ENCODE measurements around the gene ERC2.
"Not testable (repeated sequence)": the region's sequence is repeated elsewhere in the genome, so short reads cannot be mapped to it uniquely, and the experiment has no call there.

The ERC2 gene

GRCh38 chr3:56304069-56304468, 164.2 kb downstream of the ERC2 start:
- no peak for DNase-seq

GRCh38 chr3:56303487-56303886, 164.8 kb downstream of the ERC2 start:
- peak; percentile 61 for DNase-seq

GRCh38 chr3:56302417-56302816, 165.8 kb downstream of the ERC2 start:
- DNase-seq = no peak

- DNase-seq = no peak
Observed at GRCh38 chr3:56297281-56297840, 170.9 kb downstream of the ERC2 start.

GRCh38 chr3:56296361-56296760, 171.9 kb downstream of the ERC2 start:
- DNase-seq = no peak

GRCh38 chr3:56295161-56295560, 173.1 kb downstream of the ERC2 start:
- DNase-seq = no peak

- no peak for DNase-seq
Observed at GRCh38 chr3:56294286-56294685, 174.0 kb downstream of the ERC2 start.

- DNase-seq = peak; percentile 70
Observed at GRCh38 chr3:56291953-56292352, 176.3 kb downstream of the ERC2 start.

GRCh38 chr3:56291244-56291680, 177.0 kb downstream of the ERC2 start:
- peak; percentile 79 for DNase-seq

- no peak for DNase-seq
Observed at GRCh38 chr3:56290374-56290773, 177.9 kb downstream of the ERC2 start.

GRCh38 chr3:56288258-56288657, 180.0 kb downstream of the ERC2 start:
- no peak for DNase-seq

GRCh38 chr3:56282341-56282740, 185.9 kb downstream of the ERC2 start:
- no peak for DNase-seq

GRCh38 chr3:56277236-56277635, 191.0 kb downstream of the ERC2 start:
- no peak for DNase-seq

- DNase-seq = no peak
Observed at GRCh38 chr3:56275120-56275519, 193.1 kb downstream of the ERC2 start.

- DNase-seq = peak; percentile 29
Observed at GRCh38 chr3:56269755-56270535, 198.3 kb downstream of the ERC2 start.

- DNase-seq = no peak
Observed at GRCh38 chr3:56268616-56269383, 199.5 kb downstream of the ERC2 start.

- not testable (repeated sequence) for DNase-seq
Observed at GRCh38 chr3:56261852-56262251, 206.4 kb downstream of the ERC2 start.

GRCh38 chr3:56260262-56260661, 208.0 kb downstream of the ERC2 start:
- DNase-seq = no peak

GRCh38 chr3:56257826-56258225, 210.4 kb downstream of the ERC2 start:
- no peak for DNase-seq

GRCh38 chr3:56254835-56255234, 213.4 kb downstream of the ERC2 start:
- no peak for DNase-seq

- DNase-seq = no peak
Observed at GRCh38 chr3:56253941-56254665, 214.2 kb downstream of the ERC2 start.

- peak; percentile 55 for DNase-seq
Observed at GRCh38 chr3:56251343-56251945, 216.8 kb downstream of the ERC2 start.

Measured in fibroblast of skin of abdomen (primary cell).